ENCODE data around the gene BHMT.
"Not testable (repeated sequence)": the region's sequence is repeated elsewhere in the genome, so short reads cannot be mapped to it uniquely, and the experiment has no call there.

BHMT gene

GRCh38 chr5:79172269-79172668 lies 60.7 kb downstream of the BHMT start:
- DNase-seq (ENCODE audit: low spot score): no peak

GRCh38 chr5:79173626-79174025 lies 62.0 kb downstream of the BHMT start:
- DNase-seq (ENCODE audit: low spot score): no peak

- DNase-seq (ENCODE audit: low spot score): not testable (repeated sequence)
Measured at GRCh38 chr5:79180449-79180848, 68.8 kb downstream of the BHMT start.

- no peak for DNase-seq (ENCODE audit: low spot score)
Measured at GRCh38 chr5:79181419-79182022, 69.9 kb downstream of the BHMT start.
